ENCODE data around the gene RPS27L. TPM values are rescaled to one million over a fixed set of nuclear protein-coding genes. Genes with fewer than 3 reads are reported as not detected.

RPS27L gene
- total RNA-seq, 8 experiments from 2014 or later: 90.6 to 660 (median 259) TPM

GRCh38 chr15:63180746-63181145 lies 23.5 kb upstream of the RPS27L start:
- in situ Hi-C loops (cut with MboI; ENCODE audit: low pct_unique_long_range_greater_than_20kb in 2 of 9, low sequenced_read_pairs in 9 of 9, unreplicated experiment in 9 of 9): no loop called here
- WGBS, 10 experiments: 57 to 100% (median 89%) methylated on average over 1 to 2 of the region's 2 CpGs; no CpG with 5 or more reads in 1 of the 10 experiments
- H3K27ac ChIP-seq: no peak overlapping the region
- no peak for ATAC-seq (replicated peaks in 6 of 8)
- H3K4me1 ChIP-seq (replicated peaks in 1 of 2): peaks cover 8 to 12% of the 10 kb centered on the region in 2 donors
- no peak overlapping the region for H3K4me3 ChIP-seq

GRCh38 chr15:63178034-63178433 lies 20.8 kb upstream of the RPS27L start:
- ATAC-seq (replicated peaks in 6 of 8): peak in 7 of 8 experiments; percentile 24 to 66 (median 55)
- Histone ChIP-seq H3K4me3 (no peak overlapping the region), H3K4me1 (replicated peaks in 1 of 2) (peaks cover 7 to 8% of the 10 kb centered on the region in 2 donors), H3K27ac (no peak overlapping the region)
- WGBS, 10 experiments: 0 to 100% (median 64%) methylated on average over 1 to 4 of the region's 5 CpGs; no CpG with 5 or more reads in 2 of the 10 experiments
- in situ Hi-C loops (cut with MboI; ENCODE audit: low pct_unique_long_range_greater_than_20kb in 2 of 9, low sequenced_read_pairs in 9 of 9, unreplicated experiment in 9 of 9): no loop called here

GRCh38 chr15:63176302-63176701 lies 19.0 kb upstream of the RPS27L start:
- no peak overlapping the region for H3K27ac ChIP-seq
- peaks cover 12% of the 10 kb centered on the region in 2 donors for H3K4me1 ChIP-seq (replicated peaks in 1 of 2)
- no peak for ATAC-seq (replicated peaks in 6 of 8)
- no peak overlapping the region for H3K4me3 ChIP-seq
- WGBS, 10 experiments: 40 to 100% (median 89%) methylated on average over 1 to 3 of the region's 3 CpGs; no CpG with 5 or more reads in 1 of the 10 experiments
- in situ Hi-C loops (cut with MboI; ENCODE audit: low pct_unique_long_range_greater_than_20kb in 2 of 9, low sequenced_read_pairs in 9 of 9, unreplicated experiment in 9 of 9): no loop called here

GRCh38 chr15:63172851-63173451 lies 15.7 kb upstream of the RPS27L start:
- Histone ChIP-seq H3K27ac (no peak overlapping the region), H3K4me3 (no peak overlapping the region), H3K4me1 (replicated peaks in 1 of 2) (peaks cover 9% of the 10 kb centered on the region in 2 donors)
- 20 to 80% (median 53%) methylated on average over 1 to 3 of the region's 3 CpGs; no CpG with 5 or more reads in 5 of the 10 experiments for WGBS, 10 experiments
- peak in 5 of 8 experiments; percentile 56 to 85 (median 66) for ATAC-seq (replicated peaks in 6 of 8)
- in situ Hi-C loops (cut with MboI; ENCODE audit: low pct_unique_long_range_greater_than_20kb in 2 of 9, low sequenced_read_pairs in 9 of 9, unreplicated experiment in 9 of 9): loop anchor here in 1 of 9 experiments (25.0 kb wide), 2 partner anchors 89 to 239 kb away; no protein-coding TSS in a partner anchor

GRCh38 chr15:63172376-63172775 lies 15.1 kb upstream of the RPS27L start:
- Histone ChIP-seq H3K4me3 (no peak overlapping the region), H3K27ac (no peak overlapping the region), H3K4me1 (replicated peaks in 1 of 2) (peaks cover 8 to 9% of the 10 kb centered on the region in 2 donors)
- in situ Hi-C loops (cut with MboI; ENCODE audit: low pct_unique_long_range_greater_than_20kb in 2 of 9, low sequenced_read_pairs in 9 of 9, unreplicated experiment in 9 of 9): loop anchor here in 1 of 9 experiments (25.0 kb wide), 2 partner anchors 90 to 240 kb away; no protein-coding TSS in a partner anchor
- 40 to 100% (median 86%) methylated on average over 1 to 5 of the region's 5 CpGs; no CpG with 5 or more reads in 4 of the 10 experiments for WGBS, 10 experiments
- no peak for ATAC-seq (replicated peaks in 6 of 8)

- Histone ChIP-seq H3K4me1 (replicated peaks in 1 of 2) (peaks cover 3 to 9% of the 10 kb centered on the region in 2 donors), H3K27ac (no peak overlapping the region), H3K4me3 (no peak overlapping the region)
- ATAC-seq (replicated peaks in 6 of 8): no peak
- in situ Hi-C loops (cut with MboI; ENCODE audit: low pct_unique_long_range_greater_than_20kb in 2 of 9, low sequenced_read_pairs in 9 of 9, unreplicated experiment in 9 of 9): loop anchor here in 1 of 9 experiments (25.0 kb wide), 2 partner anchors 93 to 243 kb away; no protein-coding TSS in a partner anchor
- WGBS, 10 experiments: 61 to 100% (median 83%) methylated on average over 1 to 2 of the region's 2 CpGs; no CpG with 5 or more reads in 6 of the 10 experiments
Measured at GRCh38 chr15:63169788-63170187, 12.5 kb upstream of the RPS27L start.

GRCh38 chr15:63166219-63166618 lies 8.9 kb upstream of the RPS27L start:
- WGBS, 10 experiments: 42 to 90% (median 80%) methylated on average over 1 to 2 of the region's 2 CpGs; no CpG with 5 or more reads in 4 of the 10 experiments
- Histone ChIP-seq H3K4me1 (replicated peaks in 1 of 2) (peaks cover 10 to 15% of the 10 kb centered on the region in 2 donors), H3K4me3 (no peak overlapping the region), H3K27ac (no peak overlapping the region)
- peak in 2 of 8 experiments; percentile 26 to 34 for ATAC-seq (replicated peaks in 6 of 8)
- in situ Hi-C loops (cut with MboI; ENCODE audit: low pct_unique_long_range_greater_than_20kb in 2 of 9, low sequenced_read_pairs in 9 of 9, unreplicated experiment in 9 of 9): loop anchor here in 1 of 9 experiments (25.0 kb wide), 2 partner anchors 96 to 246 kb away; no protein-coding TSS in a partner anchor

- WGBS, 10 experiments: 61 to 100% (median 94%) methylated on average over 2 to 6 of the region's 6 CpGs
- H3K4me1 ChIP-seq (replicated peaks in 1 of 2): peaks cover 10 to 15% of the 10 kb centered on the region in 2 donors
- H3K4me3 ChIP-seq: no peak overlapping the region
- in situ Hi-C loops (cut with MboI; ENCODE audit: low pct_unique_long_range_greater_than_20kb in 2 of 9, low sequenced_read_pairs in 9 of 9, unreplicated experiment in 9 of 9): loop anchor here in 1 of 9 experiments (25.0 kb wide), 2 partner anchors 97 to 247 kb away; no protein-coding TSS in a partner anchor
- no peak for ATAC-seq (replicated peaks in 6 of 8)
- no peak overlapping the region for H3K27ac ChIP-seq
Measured at GRCh38 chr15:63165166-63165859, 8.0 kb upstream of the RPS27L start.

- in situ Hi-C loops (cut with MboI; ENCODE audit: low pct_unique_long_range_greater_than_20kb in 2 of 9, low sequenced_read_pairs in 9 of 9, unreplicated experiment in 9 of 9): loop anchor here in 1 of 9 experiments (25.0 kb wide), 2 partner anchors 99 to 249 kb away; no protein-coding TSS in a partner anchor
- H3K27ac ChIP-seq: no peak overlapping the region
- WGBS, 10 experiments: 0 to 50% (median 16%) methylated on average over 1 to 3 of the region's 4 CpGs; no CpG with 5 or more reads in 4 of the 10 experiments
- H3K4me3 ChIP-seq: no peak overlapping the region
- peak in 5 of 8 experiments; percentile 30 to 90 (median 55) for ATAC-seq (replicated peaks in 6 of 8)
- peaks cover 10 to 17% of the 10 kb centered on the region in 2 donors for H3K4me1 ChIP-seq (replicated peaks in 1 of 2)
Measured at GRCh38 chr15:63163217-63163616, 5.9 kb upstream of the RPS27L start.

GRCh38 chr15:63160638-63161037 lies 3.4 kb upstream of the RPS27L start:
- peaks cover 14 to 18% of the 10 kb centered on the region in 2 donors for H3K4me1 ChIP-seq (replicated peaks in 1 of 2)
- H3K27ac ChIP-seq: no peak overlapping the region
- H3K4me3 ChIP-seq: no peak overlapping the region
- ATAC-seq (replicated peaks in 6 of 8): no peak
- in situ Hi-C loops (cut with MboI; ENCODE audit: low pct_unique_long_range_greater_than_20kb in 2 of 9, low sequenced_read_pairs in 9 of 9, unreplicated experiment in 9 of 9): loop anchor here in 1 of 9 experiments (25.0 kb wide), 2 partner anchors 102 to 252 kb away; no protein-coding TSS in a partner anchor

GRCh38 chr15:63157891-63158431 lies 684 bp upstream of the RPS27L start:
- peak overlapping the region; percentile 65 to 92 (median 72) for H3K4me3 ChIP-seq
- WGBS, 10 experiments: 0 to 17% (median 5%) methylated on average over 2 to 18 of the region's 18 CpGs
- peaks cover 7 to 11% of the 10 kb centered on the region in 2 donors for H3K4me1 ChIP-seq (replicated peaks in 1 of 2)
- ATAC-seq (replicated peaks in 6 of 8): peak; percentile 50 to 71 (median 66)
- in situ Hi-C loops (cut with MboI; ENCODE audit: low pct_unique_long_range_greater_than_20kb in 2 of 9, low sequenced_read_pairs in 9 of 9, unreplicated experiment in 9 of 9): loop anchor here in 1 of 9 experiments (25.0 kb wide), 2 partner anchors 104 to 254 kb away; no protein-coding TSS in a partner anchor
- peak overlapping the region; percentile 81 to 96 for H3K27ac ChIP-seq

- WGBS, 10 experiments: 0 to 3% (median 0%) methylated on average over 1 to 16 of the region's 16 CpGs; no CpG with 5 or more reads in 1 of the 10 experiments
- H3K4me1 ChIP-seq (replicated peaks in 1 of 2): peaks cover 7 to 9% of the 10 kb centered on the region in 2 donors
- in situ Hi-C loops (cut with MboI; ENCODE audit: low pct_unique_long_range_greater_than_20kb in 2 of 9, low sequenced_read_pairs in 9 of 9, unreplicated experiment in 9 of 9): loop anchor here in 1 of 9 experiments (25.0 kb wide), 2 partner anchors 106 to 256 kb away; no protein-coding TSS in a partner anchor
- peak in 2 of 8 experiments; percentile 3 to 7 for ATAC-seq (replicated peaks in 6 of 8)
- peak overlapping the region; percentile 81 to 96 for H3K27ac ChIP-seq
- H3K4me3 ChIP-seq: peak overlapping the region; percentile 65 to 92 (median 72)
Measured at GRCh38 chr15:63156755-63157117, 541 bp downstream of the RPS27L start.
